CD4-positive, alpha-beta memory T cell (primary cell): Measurements from ENCODE around the gene SH3BP4. TPM values are rescaled to one million over a fixed set of nuclear protein-coding genes. Genes with fewer than 3 reads are reported as not detected.
A peak's percentile ranks its signal among the peaks of the same experiment; 100 is the strongest.

Experiments used
- CTCF ChIA-PET: fragments of 350-600 bp; sonication (Branson Sonifier 250); formaldehyde crosslinking; loops from one replicate; lab custom pipeline; 2021; ENCODE audit warnings: inconsistent platforms; ENCODE audit not compliant: partially characterized antibody; lab: Charles Lee
- POLR2A ChIA-PET: fragments of 350-600 bp; sonication (Branson Sonifier 250); formaldehyde crosslinking; loops from one replicate; lab custom pipeline; 2021; ENCODE audit not compliant: partially characterized antibody; lab: Charles Lee
- DNase-seq, 5 donors: peaks; one replicate each; pipeline versions ENCODE4 v3.0.0 to v3.0.0-alpha.2; 2020 to 2022; ENCODE audit warnings: mixed read lengths in 1 of 5
- H3K27ac ChIP-seq: one replicate; pipeline ENCODE4 v1.7.0; 2013; ENCODE audit warnings: low read depth, low read length
- H3K27me3 ChIP-seq: 2 replicates; pipeline ENCODE4 v1.7.0; 2013; ENCODE audit warnings: mild to moderate bottlenecking, low read length, moderate library complexity; ENCODE audit not compliant: insufficient read depth
- H3K36me3 ChIP-seq: 2 replicates; pipeline ENCODE4 v1.7.0; 2013; ENCODE audit warnings: mild to moderate bottlenecking, low read length, moderate library complexity; ENCODE audit not compliant: insufficient read depth
- H3K4me1 ChIP-seq: 2 replicates; pipeline ENCODE4 v1.7.0; 2013; ENCODE audit warnings: mild to moderate bottlenecking, low read length, moderate library complexity; ENCODE audit not compliant: insufficient read depth
- H3K4me3 ChIP-seq, 2 donors: one replicate each; pipeline ENCODE4 v1.7.0; 2013; ENCODE audit warnings: low read length in 2 of 2, mild to moderate bottlenecking in 1 of 2
- H3K9me3 ChIP-seq, 2 donors: one replicate each; pipeline ENCODE4 v1.7.0; 2013; ENCODE audit warnings: low read length in 2 of 2, control low read depth in 1 of 2; ENCODE audit not compliant: control insufficient read depth in 1 of 2
- H3K27ac Mint-ChIP-seq, 7 donors: one replicate each; pipeline ENCODE4 v1.8.0; 2020 to 2021; ENCODE audit warnings: mixed read lengths in 7 of 7, mild to moderate bottlenecking in 6 of 7, inconsistent platforms in 3 of 7, moderate library complexity in 3 of 7
- H3K27me3 Mint-ChIP-seq, 2 donors: one replicate each; pipeline ENCODE4 v1.8.0; 2020 to 2021; ENCODE audit warnings: mixed read lengths in 2 of 2
- H3K36me3 Mint-ChIP-seq, 2 donors: one replicate each; pipeline ENCODE4 v1.8.0; 2020 to 2021; ENCODE audit warnings: mixed read lengths in 2 of 2, inconsistent platforms in 1 of 2, mild to moderate bottlenecking in 1 of 2
- H3K4me1 Mint-ChIP-seq, 4 donors: one replicate each; pipeline ENCODE4 v1.8.0; 2020 to 2021; ENCODE audit warnings: mixed read lengths in 4 of 4, mild to moderate bottlenecking in 1 of 4
- H3K4me3 Mint-ChIP-seq, 8 donors: one replicate each; pipeline ENCODE4 v1.8.0; 2020 to 2021; ENCODE audit warnings: mixed read lengths in 8 of 8, mild to moderate bottlenecking in 7 of 8, moderate library complexity in 6 of 8, inconsistent platforms in 3 of 8
- H3K9me3 Mint-ChIP-seq, 8 donors: one replicate each; pipeline ENCODE4 v1.8.0; 2020 to 2021; ENCODE audit warnings: mixed read lengths in 8 of 8, mild to moderate bottlenecking in 5 of 8, inconsistent platforms in 3 of 8, moderate library complexity in 1 of 8
- intact Hi-C: fragments of 100-400 bp; cut with micrococcal nuclease; formaldehyde crosslinking; loops from one replicate; pipeline ENCODE4 v1.15.1; 2023
- polyA plus RNA-seq, 2 donors: library from polyadenylated mRNA; unstranded; fragments of 300-500 nt; fragmentation: Illumina TruSeq; gene quantifications; one replicate each; pipeline ENCODE4 v1.2.3, GENCODE V29; 2021
- total RNA-seq, 2 experiments: library from RNA; stranded (reverse); gene quantifications; one replicate each; pipeline ENCODE4 v1.2.3, GENCODE V29; 2021

The SH3BP4 gene
- total and polyA plus RNA-seq, 4 experiments from 2014 or later, result 0.20 TPM; not detected in 3

DNA sequence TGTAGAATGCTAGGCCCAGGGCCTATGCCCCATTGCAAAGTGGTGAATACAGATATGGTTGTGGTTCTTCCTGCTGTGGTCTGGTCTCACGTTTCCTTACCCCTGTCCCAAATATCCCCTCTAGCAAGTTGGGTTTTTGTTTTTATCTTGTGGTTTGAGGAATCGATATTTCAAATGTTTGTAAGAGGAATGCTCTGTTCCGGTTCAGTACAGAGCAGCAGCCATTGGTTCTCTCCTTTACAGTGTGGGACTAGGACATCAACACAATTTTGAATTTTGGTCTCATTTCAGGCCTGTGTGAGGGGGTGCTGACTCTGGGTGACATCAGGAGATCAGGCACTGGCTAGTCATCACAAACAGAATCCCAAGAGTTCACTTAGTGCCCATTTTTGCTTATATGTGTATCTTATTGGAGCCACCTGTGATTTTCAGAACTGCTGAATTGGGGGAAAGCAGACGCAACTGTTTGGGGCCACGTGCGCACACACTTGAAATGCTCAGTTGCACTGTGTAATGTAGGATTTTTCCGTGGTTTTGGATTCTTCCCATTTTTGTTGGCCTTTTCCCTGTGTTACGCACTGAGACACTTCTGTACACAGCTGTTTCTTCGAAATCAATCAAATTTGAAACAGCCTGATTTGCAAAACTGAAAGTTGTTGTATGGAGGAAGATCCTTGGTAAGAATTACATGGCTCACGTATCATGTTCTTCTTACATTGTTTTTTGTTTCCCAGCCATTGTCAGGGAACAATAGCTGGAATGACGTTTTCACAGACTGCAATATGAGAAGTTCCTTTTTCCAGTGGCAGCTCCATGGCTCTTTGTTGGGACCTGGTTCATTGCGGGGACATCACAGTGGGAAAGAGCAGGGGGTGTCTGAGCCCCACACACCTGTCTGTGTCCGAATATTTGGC lies 8.6 kb downstream of the SH3BP4 start:
- ChIA-PET POLR2A (no interaction called here), CTCF (no interaction called here)
- Histone ChIP-seq H3K36me3 (no peaks in the 10 kb centered on the region), H3K9me3 (no peaks in the 10 kb centered on the region), H3K27ac (no peak overlapping the region), H3K4me1 (no peaks in the 10 kb centered on the region), H3K4me3 (no peak overlapping the region), H3K27me3 (no peaks in the 10 kb centered on the region)
- no peaks in the 10 kb centered on the region for H3K36me3 Mint-ChIP-seq
- H3K9me3 Mint-ChIP-seq, result peaks cover 0 to 2% (median 0%) of the 10 kb centered on the region in 8 donors
- H3K27me3 Mint-ChIP-seq, result peaks cover 2 to 14% of the 10 kb centered on the region in 2 donors
- H3K4me1 Mint-ChIP-seq, result no peaks in the 10 kb centered on the region
- no peak for DNase-seq
- H3K27ac Mint-ChIP-seq, result no peak overlapping the region
- H3K4me3 Mint-ChIP-seq, result no peak overlapping the region
- intact Hi-C loops, result no loop called here

DNA sequence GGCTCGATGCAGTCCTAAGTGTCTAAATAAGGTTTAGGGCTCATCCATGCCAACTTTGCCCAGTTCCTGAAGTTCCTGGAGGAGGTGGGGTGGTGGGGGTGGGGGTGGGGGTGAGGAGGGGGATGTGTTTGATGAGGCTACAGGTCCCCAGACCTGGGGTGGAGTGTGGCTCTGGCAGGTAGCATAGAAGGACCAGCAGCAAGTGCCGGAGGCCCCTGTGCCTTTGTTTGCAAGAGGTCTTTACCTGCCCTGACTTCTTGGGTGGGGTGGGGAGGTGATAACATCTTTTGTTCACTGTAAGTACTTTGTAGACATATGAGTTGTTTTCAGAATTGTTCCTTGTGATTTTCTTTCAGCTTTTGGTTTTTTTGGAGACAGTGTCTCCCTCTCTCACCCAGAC lies 10.0 kb downstream of the SH3BP4 start:
- Histone ChIP-seq H3K27ac (no peak overlapping the region), H3K27me3 (no peaks in the 10 kb centered on the region), H3K4me1 (no peaks in the 10 kb centered on the region), H3K4me3 (no peak overlapping the region), H3K9me3 (no peaks in the 10 kb centered on the region), H3K36me3 (no peaks in the 10 kb centered on the region)
- CTCF ChIA-PET, result no interaction called here
- Mint-ChIP-seq H3K4me3 (no peak overlapping the region), H3K9me3 (peaks cover 0 to 2% (median 0%) of the 10 kb centered on the region in 8 donors), H3K36me3 (no peaks in the 10 kb centered on the region), H3K4me1 (no peaks in the 10 kb centered on the region), H3K27ac (no peak overlapping the region), H3K27me3 (peaks cover 6% of the 10 kb centered on the region in 2 donors)
- POLR2A ChIA-PET, result no interaction called here
- intact Hi-C loops, result no loop called here
- no peak for DNase-seq

DNA sequence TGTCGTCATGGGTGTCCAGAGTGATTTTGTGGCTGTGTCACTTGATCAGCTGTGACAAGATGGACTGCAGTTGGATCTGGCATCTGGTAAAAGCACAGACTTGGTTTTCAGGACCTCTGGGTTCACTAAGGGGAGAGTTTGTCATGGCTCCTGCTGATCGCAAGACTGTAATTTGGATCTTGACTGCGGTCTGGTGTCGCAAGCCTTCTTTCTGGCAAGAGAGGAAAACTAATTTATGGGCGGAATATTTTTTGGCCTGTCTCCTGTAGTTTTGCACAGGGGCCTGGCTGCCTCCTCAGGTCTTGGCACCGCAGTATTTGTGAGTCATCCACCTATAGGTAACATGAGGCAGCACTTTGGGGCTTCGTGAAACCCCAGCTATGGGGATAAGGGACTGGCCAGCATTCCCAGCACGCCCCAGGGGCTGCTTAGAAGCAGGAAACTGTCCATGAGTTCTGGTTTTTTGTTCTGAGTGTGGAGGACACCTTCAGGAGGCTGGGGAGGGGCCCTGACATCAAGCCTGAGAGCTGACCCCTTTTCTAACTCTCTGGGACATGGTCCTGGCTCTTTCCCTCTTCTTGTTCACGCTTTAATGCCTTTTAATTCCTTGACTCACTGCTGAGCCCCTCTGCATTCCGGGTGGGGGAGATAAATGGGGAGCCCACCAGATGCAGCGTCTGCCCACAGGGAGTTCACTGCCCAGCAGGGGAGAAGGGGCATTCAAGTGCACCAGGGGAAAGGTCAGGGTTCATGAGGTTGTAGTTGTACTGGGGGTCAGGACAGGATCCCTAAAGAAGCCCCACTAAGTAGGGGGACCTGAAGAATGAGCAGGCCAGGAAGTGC lies 12.2 kb downstream of the SH3BP4 start:
- Mint-ChIP-seq H3K27me3 (peaks cover 6 to 11% of the 10 kb centered on the region in 2 donors), H3K36me3 (no peaks in the 10 kb centered on the region), H3K4me1 (no peaks in the 10 kb centered on the region), H3K27ac (no peak overlapping the region), H3K9me3 (no peaks in the 10 kb centered on the region), H3K4me3 (no peak overlapping the region)
- ChIA-PET POLR2A (no interaction called here), CTCF (no interaction called here)
- DNase-seq, result no peak
- no peaks in the 10 kb centered on the region for H3K36me3 ChIP-seq
- no peaks in the 10 kb centered on the region for H3K4me1 ChIP-seq
- H3K27ac ChIP-seq, result no peak overlapping the region
- no peak overlapping the region for H3K4me3 ChIP-seq
- intact Hi-C loops, result no loop called here
- H3K27me3 ChIP-seq, result no peaks in the 10 kb centered on the region
- no peaks in the 10 kb centered on the region for H3K9me3 ChIP-seq

DNA sequence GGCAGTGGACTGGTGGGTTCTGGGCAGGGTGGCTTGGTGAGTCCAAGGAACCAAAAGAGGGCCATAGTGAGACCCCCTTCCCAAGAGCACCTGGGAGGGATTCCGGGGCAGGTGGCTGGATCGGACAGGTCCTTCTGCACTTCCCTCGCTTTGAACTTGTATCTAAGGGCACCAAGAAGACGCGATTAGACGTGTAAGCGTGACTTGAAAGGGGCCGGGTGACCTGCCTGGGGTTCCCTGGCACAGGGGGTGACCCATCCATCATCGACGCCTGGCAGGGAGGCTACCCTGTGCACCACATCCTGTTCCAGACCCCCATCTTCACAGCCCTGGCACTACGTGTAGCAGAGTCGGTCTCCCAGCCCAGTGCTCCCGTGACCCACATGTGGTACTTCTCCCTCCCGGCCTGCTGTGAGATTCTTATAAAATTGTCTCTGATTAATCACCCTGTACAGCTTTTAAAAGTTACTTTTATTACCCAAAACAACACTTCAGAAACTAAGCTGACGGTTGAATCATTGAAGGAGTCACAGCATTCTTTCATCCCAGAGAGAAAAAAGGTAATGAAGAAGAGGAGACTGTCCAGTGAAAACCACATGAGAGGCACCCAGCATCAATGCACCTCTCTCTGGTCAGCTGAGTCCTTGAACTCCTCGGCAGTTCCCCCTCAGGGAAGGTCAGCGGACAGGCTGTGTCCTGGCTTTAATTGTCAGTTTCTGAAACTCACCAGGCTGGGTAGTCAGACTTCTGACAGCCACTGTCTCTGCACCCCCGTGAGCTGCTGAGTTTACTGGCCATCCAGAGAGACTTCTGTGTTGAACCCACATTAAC lies 13.0 kb downstream of the SH3BP4 start:
- Mint-ChIP-seq H3K36me3 (no peaks in the 10 kb centered on the region), H3K4me1 (peaks cover 0 to 2% (median 0%) of the 10 kb centered on the region in 4 donors), H3K9me3 (no peaks in the 10 kb centered on the region), H3K27me3 (peaks cover 7 to 17% of the 10 kb centered on the region in 2 donors), H3K4me3 (no peak overlapping the region), H3K27ac (no peak overlapping the region)
- H3K27ac ChIP-seq, result no peak overlapping the region
- H3K27me3 ChIP-seq, result no peaks in the 10 kb centered on the region
- no peaks in the 10 kb centered on the region for H3K4me1 ChIP-seq
- no peak overlapping the region for H3K4me3 ChIP-seq
- intact Hi-C loops, result no loop called here
- CTCF ChIA-PET, result no interaction called here
- POLR2A ChIA-PET, result no interaction called here
- DNase-seq, result no peak
- no peaks in the 10 kb centered on the region for H3K36me3 ChIP-seq
- no peaks in the 10 kb centered on the region for H3K9me3 ChIP-seq

DNA sequence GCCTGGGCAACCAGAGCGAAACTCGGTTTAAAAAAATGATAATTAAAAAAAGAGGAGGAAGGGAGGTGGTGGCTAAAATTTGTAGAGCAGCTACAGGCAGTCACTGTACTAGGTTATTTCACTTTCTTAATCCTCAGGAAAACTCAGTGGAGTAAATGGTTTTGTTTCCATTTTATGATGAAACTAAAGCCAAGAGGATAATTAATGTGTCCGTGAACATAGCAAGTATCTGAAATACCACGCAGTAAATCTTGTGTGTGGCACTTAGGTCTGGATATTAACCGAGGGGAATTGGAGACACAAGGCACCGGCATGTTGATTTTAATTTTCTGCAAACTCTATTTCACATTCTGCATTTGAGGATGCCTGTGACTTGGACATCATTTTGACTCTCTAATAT lies 14.5 kb downstream of the SH3BP4 start:
- Mint-ChIP-seq H3K4me1 (peaks cover 0 to 5% (median 0%) of the 10 kb centered on the region in 4 donors), H3K36me3 (no peaks in the 10 kb centered on the region), H3K4me3 (no peak overlapping the region), H3K27ac (no peak overlapping the region), H3K27me3 (peaks cover 9 to 21% of the 10 kb centered on the region in 2 donors), H3K9me3 (no peaks in the 10 kb centered on the region)
- Histone ChIP-seq H3K27ac (no peak overlapping the region), H3K27me3 (no peaks in the 10 kb centered on the region), H3K9me3 (no peaks in the 10 kb centered on the region), H3K4me1 (no peaks in the 10 kb centered on the region), H3K4me3 (no peak overlapping the region), H3K36me3 (no peaks in the 10 kb centered on the region)
- no peak for DNase-seq
- intact Hi-C loops, result no loop called here
- CTCF ChIA-PET, result no interaction called here
- POLR2A ChIA-PET, result no interaction called here

DNA sequence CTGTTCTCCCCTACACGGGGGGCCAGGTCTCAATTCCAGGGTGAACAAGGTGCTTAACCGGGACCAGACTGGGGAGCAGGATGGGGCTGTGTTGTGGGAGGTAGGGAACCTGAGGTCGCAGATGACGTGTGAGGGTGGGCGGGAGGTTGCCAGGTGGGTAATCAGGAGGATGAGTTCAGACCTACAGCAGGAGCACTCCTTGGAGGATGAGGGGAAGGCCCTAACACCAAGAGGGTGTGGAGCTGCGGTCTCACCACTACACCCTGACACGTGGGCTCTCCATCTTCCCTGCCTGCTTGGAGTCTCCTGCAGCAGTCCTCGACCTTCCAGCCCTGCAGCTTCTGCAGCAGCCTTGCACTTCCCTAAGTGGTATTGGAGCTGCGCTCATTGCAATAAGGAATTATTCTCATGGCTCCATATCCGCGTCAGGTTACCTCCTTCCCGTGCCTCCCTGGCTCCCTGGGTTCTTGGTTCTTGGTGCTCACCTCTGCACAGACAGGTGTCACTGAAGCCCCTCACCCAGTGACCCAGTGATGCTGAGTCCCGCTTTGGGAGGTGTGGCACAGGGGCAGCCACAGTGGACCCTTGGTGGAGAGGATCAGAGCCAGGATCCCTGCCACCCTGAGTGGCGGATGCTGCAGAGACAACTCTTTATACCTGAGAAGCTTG lies 15.5 kb downstream of the SH3BP4 start:
- Histone ChIP-seq H3K9me3 (no peaks in the 10 kb centered on the region), H3K4me1 (no peaks in the 10 kb centered on the region), H3K36me3 (no peaks in the 10 kb centered on the region), H3K27ac (no peak overlapping the region), H3K27me3 (no peaks in the 10 kb centered on the region), H3K4me3 (no peak overlapping the region)
- H3K4me1 Mint-ChIP-seq, result peaks cover 0 to 5% (median 0%) of the 10 kb centered on the region in 4 donors
- H3K36me3 Mint-ChIP-seq, result no peaks in the 10 kb centered on the region
- H3K9me3 Mint-ChIP-seq, result no peaks in the 10 kb centered on the region
- H3K4me3 Mint-ChIP-seq, result peak overlapping the region in 1 of 8 donors; percentile 60
- H3K27me3 Mint-ChIP-seq, result peaks cover 10 to 21% of the 10 kb centered on the region in 2 donors
- POLR2A ChIA-PET, result no interaction called here
- CTCF ChIA-PET, result no interaction called here
- no peak overlapping the region for H3K27ac Mint-ChIP-seq
- intact Hi-C loops, result no loop called here
- DNase-seq, result no peak
